HepG2 (cell line): Measurements from ENCODE around the gene MGAT4D. TPM values are rescaled to one million over a fixed set of nuclear protein-coding genes. Genes with fewer than 3 reads are reported as not detected.
A peak's percentile ranks its signal among the peaks of the same experiment; 100 is the strongest.

ENCODE experiments used
- GLI4 ChIP-seq: sonication (generic); formaldehyde crosslinking; IDR thresholded peaks from 2 replicates; pipeline ENCODE4 v1.5.1; 2020; ENCODE audit warnings: missing genetic modification reagents, mild to moderate bottlenecking, moderate library complexity, borderline replicate concordance
- GPN1 ChIP-seq: sonication (generic); formaldehyde crosslinking; IDR thresholded peaks from 2 replicates; pipeline ENCODE4 v1.5.1; 2020; ENCODE audit warnings: missing genetic modification reagents, borderline replicate concordance
- KDM5A ChIP-seq: fragments of 200-600 bp; sonication (generic); IDR thresholded peaks from 2 replicates; pipeline ENCODE4 v1.7.0; 2018; ENCODE audit warnings: antibody characterized with exemption, mild to moderate bottlenecking, low read length, borderline replicate concordance
- KLF12 ChIP-seq: sonication (generic); formaldehyde crosslinking; IDR thresholded peaks from 2 replicates; pipeline ENCODE4 v1.4.0; 2020; ENCODE audit warnings: missing genetic modification reagents, borderline replicate concordance
- PATZ1 ChIP-seq: sonication (generic); formaldehyde crosslinking; IDR thresholded peaks from 2 replicates; pipeline ENCODE4 v1.4.0; 2020; ENCODE audit warnings: missing genetic modification reagents
- PCBP1 ChIP-seq: fragments of 200-400 bp; formaldehyde crosslinking; IDR thresholded peaks from 2 replicates; pipeline ENCODE4 v1.6.1; 2017; ENCODE audit warnings: mild to moderate bottlenecking, low read depth, low read length, borderline replicate concordance
- RBM22 ChIP-seq: fragments of 200-400 bp; formaldehyde crosslinking; optimal IDR thresholded peaks from 2 replicates; pipeline ENCODE3; 2017; ENCODE audit warnings: mild to moderate bottlenecking, low read length, moderate library complexity
- SRSF1 ChIP-seq: fragments of 200-400 bp; formaldehyde crosslinking; optimal IDR thresholded peaks from 2 replicates; pipeline ENCODE3; 2017; ENCODE audit warnings: mild to moderate bottlenecking, low read depth, low read length, moderate library complexity
- TGIF2 ChIP-seq: IDR thresholded peaks from 2 replicates; pipeline ENCODE4 v1.6.1; 2016; ENCODE audit warnings: control low read depth, missing compliant biosample characterization
- XRCC5 ChIP-seq: fragments of 200-400 bp; formaldehyde crosslinking; optimal IDR thresholded peaks from 2 replicates; pipeline ENCODE3; 2017; ENCODE audit warnings: mild to moderate bottlenecking, low read length
- ZNF234 ChIP-seq: sonication (generic); formaldehyde crosslinking; conservative IDR thresholded peaks from 2 replicates; pipeline ENCODE4 v1.5.1; 2020; ENCODE audit warnings: mild to moderate bottlenecking, missing genetic modification reagents
- ZNF282 ChIP-seq: fragments of 450-650 bp; IDR thresholded peaks from 2 replicates; pipeline ENCODE4 v1.6.1; 2018; ENCODE audit not compliant: partially characterized antibody
- ZNF496 ChIP-seq: sonication (generic); formaldehyde crosslinking; IDR thresholded peaks from 2 replicates; pipeline ENCODE4 v1.8.1; 2023; ENCODE audit warnings: mild to moderate bottlenecking, moderate library complexity, missing genetic modification reagents; ENCODE audit not compliant: insufficient replicate concordance
- ZNF816 ChIP-seq: sonication (generic); formaldehyde crosslinking; IDR thresholded peaks from 2 replicates; pipeline ENCODE4 v1.8.0; 2022; ENCODE audit warnings: missing genetic modification reagents, mild to moderate bottlenecking, borderline replicate concordance
- ZSCAN12 ChIP-seq: sonication (generic); formaldehyde crosslinking; IDR thresholded peaks from 2 replicates; pipeline ENCODE4 v1.9.0; 2021; ENCODE audit warnings: mild to moderate bottlenecking, missing genetic modification reagents
- ZSCAN21 ChIP-seq: sonication (generic); formaldehyde crosslinking; IDR thresholded peaks from 2 replicates; pipeline ENCODE4 v1.8.0; 2022; ENCODE audit warnings: mild to moderate bottlenecking, missing genetic modification reagents, moderate library complexity, borderline replicate concordance
- ZSCAN29 ChIP-seq: sonication (generic); formaldehyde crosslinking; conservative IDR thresholded peaks from 2 replicates; pipeline ENCODE4 v1.4.0; 2020; ENCODE audit warnings: mild to moderate bottlenecking, missing genetic modification reagents
- polyA plus RNA-seq, 8 experiments: library from polyadenylated mRNA; depleted of rRNA in 3 of 8; stranded (reverse) in 7 of 8; unstranded in 1 of 8; fragments of >200 nt; fragmentation: Illumina TruSeq in 4 of 8; extraction: Trizol in 4 of 8; gene quantifications; 2 replicates each; pipeline versions ENCODE4 v1.2.1 to v1.2.3, GENCODE V29; 2011 to 2016; ENCODE audit warnings: low read depth in 4 of 8, missing spikeins in 1 of 8, mixed read lengths in 1 of 8; ENCODE audit not compliant: insufficient read depth in 1 of 8
- total RNA-seq, 5 experiments: library from RNA; depleted of rRNA; stranded (reverse); fragments of >200 nt; fragmentation: Illumina TruSeq; extraction: Trizol; gene quantifications; 2 replicates each; pipeline ENCODE4 v1.2.3, GENCODE V29; 2016; ENCODE audit warnings: low read depth in 1 of 5
- TF ChIP-seq, protein P1 (sequence below): sonication (generic); formaldehyde crosslinking; IDR thresholded peaks from 2 replicates; pipeline ENCODE4 v1.5.0; 2020; ENCODE audit warnings: mild to moderate bottlenecking, missing genetic modification reagents
- TF ChIP-seq, protein P2 (sequence below): IDR thresholded peaks from 2 replicates; pipeline ENCODE4 v1.6.1; 2016; ENCODE audit warnings: missing genetic modification reagents, missing compliant biosample characterization

MGAT4D gene
- total and polyA plus RNA-seq, 2 of the 13 experiments (the other 11 are each of a cell fraction or from before 2014, with no cell fraction given) = not detected

GRCh38 chr4:140427106-140427918 is 70.8 kb downstream of the MGAT4D start, which contains the start of gene CLGN (continued):
- TF ChIP-seq, protein P1, sequence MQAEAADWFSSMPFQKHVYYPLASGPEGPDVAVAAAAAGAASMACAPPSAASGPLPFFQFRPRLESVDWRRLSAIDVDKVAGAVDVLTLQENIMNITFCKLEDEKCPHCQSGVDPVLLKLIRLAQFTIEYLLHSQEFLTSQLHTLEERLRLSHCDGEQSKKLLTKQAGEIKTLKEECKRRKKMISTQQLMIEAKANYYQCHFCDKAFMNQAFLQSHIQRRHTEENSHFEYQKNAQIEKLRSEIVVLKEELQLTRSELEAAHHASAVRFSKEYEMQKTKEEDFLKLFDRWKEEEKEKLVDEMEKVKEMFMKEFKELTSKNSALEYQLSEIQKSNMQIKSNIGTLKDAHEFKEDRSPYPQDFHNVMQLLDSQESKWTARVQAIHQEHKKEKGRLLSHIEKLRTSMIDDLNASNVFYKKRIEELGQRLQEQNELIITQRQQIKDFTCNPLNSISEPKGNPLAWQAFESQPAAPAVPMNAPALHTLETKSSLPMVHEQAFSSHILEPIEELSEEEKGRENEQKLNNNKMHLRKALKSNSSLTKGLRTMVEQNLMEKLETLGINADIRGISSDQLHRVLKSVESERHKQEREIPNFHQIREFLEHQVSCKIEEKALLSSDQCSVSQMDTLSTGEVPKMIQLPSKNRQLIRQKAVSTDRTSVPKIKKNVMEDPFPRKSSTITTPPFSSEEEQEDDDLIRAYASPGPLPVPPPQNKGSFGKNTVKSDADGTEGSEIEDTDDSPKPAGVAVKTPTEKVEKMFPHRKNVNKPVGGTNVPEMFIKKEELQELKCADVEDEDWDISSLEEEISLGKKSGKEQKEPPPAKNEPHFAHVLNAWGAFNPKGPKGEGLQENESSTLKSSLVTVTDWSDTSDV (CRISPR knock-in tag) = peak; percentile 84
- TF ChIP-seq RBM22 (no peak), TGIF2 (CRISPR knock-in tag) (peak; percentile 90), ZSCAN21 (CRISPR knock-in tag) (peak; percentile 72; the same call in 1 of the 2 replicates), ZNF496 (no peak), XRCC5 (peak; percentile 31), ZNF282 (no peak), PATZ1 (CRISPR knock-in tag) (peak; percentile 31; the same call in 1 of the 2 replicates), ZNF234 (CRISPR knock-in tag) (peak; percentile 82; the same call in 1 of the 2 replicates), ZNF816 (CRISPR knock-in tag) (0 out of 2 replicates have a peak, but pooled peaks have one; percentile 52), ZSCAN29 (CRISPR knock-in tag) (peak; percentile 34; the same call in 1 of the 2 replicates), GLI4 (CRISPR knock-in tag) (peak; percentile 21; the same call in 1 of the 2 replicates), KDM5A (0 out of 2 replicates have a peak, but pooled peaks have one; percentile 19), GPN1 (CRISPR knock-in tag) (no peak), ZSCAN12 (CRISPR knock-in tag) (no peak), SRSF1 (no peak), KLF12 (no peak), PCBP1 (no peak)
- TF ChIP-seq, protein P2, sequence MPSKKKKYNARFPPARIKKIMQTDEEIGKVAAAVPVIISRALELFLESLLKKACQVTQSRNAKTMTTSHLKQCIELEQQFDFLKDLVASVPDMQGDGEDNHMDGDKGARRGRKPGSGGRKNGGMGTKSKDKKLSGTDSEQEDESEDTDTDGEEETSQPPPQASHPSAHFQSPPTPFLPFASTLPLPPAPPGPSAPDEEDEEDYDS = 0 out of 2 replicates have a peak, but pooled peaks have one; percentile 15
